ENCODE measurements around the gene ACSF2.

The ACSF2 gene

DNA sequence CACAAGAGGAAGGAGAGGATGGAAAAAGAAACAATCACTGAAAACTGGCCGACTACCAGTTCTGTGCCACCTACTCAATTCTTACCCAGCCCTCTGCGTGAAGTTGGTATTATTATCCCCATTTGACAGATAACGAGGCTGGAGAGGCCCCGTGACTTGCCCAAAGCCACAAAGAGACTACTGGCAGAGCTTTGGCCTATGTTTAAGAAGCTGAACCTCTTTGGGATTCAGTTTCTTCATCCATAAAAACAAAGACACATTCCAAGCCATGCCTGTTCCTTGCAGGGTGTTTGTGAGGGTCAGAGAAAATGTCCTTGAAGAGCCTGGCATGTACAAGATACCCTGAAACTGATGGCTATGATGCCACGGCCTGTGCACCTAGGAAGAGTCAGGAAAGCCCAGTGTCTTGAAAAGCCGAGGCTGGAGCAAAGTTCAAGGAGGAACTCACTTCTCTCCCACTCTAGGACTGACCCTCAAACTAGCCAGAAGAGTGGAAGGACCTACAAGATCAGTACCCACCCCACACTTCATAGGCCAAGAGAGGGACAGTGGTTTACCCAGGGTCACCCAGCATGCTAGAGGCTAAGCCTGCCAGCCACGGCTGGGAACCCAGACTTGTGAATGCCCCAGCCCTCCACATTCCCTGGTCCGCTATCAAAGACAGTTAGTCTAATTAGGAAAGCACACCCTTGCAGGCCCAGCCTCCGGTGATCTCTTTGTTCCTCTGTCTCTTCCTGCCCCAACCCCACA is 1.6 kb upstream of the ACSF2 start:
- Histone ChIP-seq H3K4me2 (ENCODE audit: low read depth, low read length, poor library complexity, severe bottlenecking) (no peak overlapping the region), H3K79me2 (ENCODE audit: insufficient read depth, low read length) (0 out of 2 replicates have a peak, but pooled peaks cover 4% of the 10 kb centered on the region), H3K27me3 (ENCODE audit: low read length) (no peaks in the 10 kb centered on the region), H3K9ac (ENCODE audit: low read length) (no peak overlapping the region), H4K20me1 (ENCODE audit: low read depth, low read length) (no peaks in the 10 kb centered on the region), H3F3A (ENCODE audit: insufficient read depth) (peaks cover 16% of the 10 kb centered on the region), H3K27ac (ENCODE audit: low read depth, low read length) (no peak overlapping the region), H3K4me3 (ENCODE audit: insufficient read depth, low read length, poor library complexity, severe bottlenecking) (no peak overlapping the region), H3K36me3 (ENCODE audit: low read length) (no peaks in the 10 kb centered on the region), H2AFZ (ENCODE audit: low read depth, low read length, severe bottlenecking) (no peak overlapping the region), H3K9me3 (ENCODE audit: insufficient read depth, low read length) (no peaks in the 10 kb centered on the region), H3K9me2 (replicated peaks; ENCODE audit: insufficient read depth, low read length) (no peaks in the 10 kb centered on the region)
- TF ChIP-seq CTCF (IDR thresholded peaks at IDR 0.05; ENCODE audit: insufficient read depth, low read length, poor library complexity, severe bottlenecking) (no peak), EZH2phosphoT487 (conservative IDR thresholded peaks at IDR 0.05; ENCODE audit: low read length) (no peak)

GRCh38 chr17:50424996-50425681 is 879 bp upstream of the ACSF2 start:
- no peaks in the 10 kb centered on the region for H4K20me1 ChIP-seq (ENCODE audit: low read depth, low read length)
- 0 out of 2 replicates have a peak, but pooled peaks cover 4% of the 10 kb centered on the region for H3K79me2 ChIP-seq (ENCODE audit: insufficient read depth, low read length)
- TF ChIP-seq EZH2phosphoT487 (conservative IDR thresholded peaks at IDR 0.05; ENCODE audit: low read length) = no peak
- TF ChIP-seq CTCF (IDR thresholded peaks at IDR 0.05; ENCODE audit: insufficient read depth, low read length, poor library complexity, severe bottlenecking) = no peak
- H3K9ac ChIP-seq (ENCODE audit: low read length) = peak overlapping the region; percentile 56
- H3K4me2 ChIP-seq (ENCODE audit: low read depth, low read length, poor library complexity, severe bottlenecking) = peak overlapping the region; percentile 82
- H3K36me3 ChIP-seq (ENCODE audit: low read length) = no peaks in the 10 kb centered on the region
- peak overlapping the region; percentile 68 for H3K4me3 ChIP-seq (ENCODE audit: insufficient read depth, low read length, poor library complexity, severe bottlenecking)
- H3K27me3 ChIP-seq (ENCODE audit: low read length) = no peaks in the 10 kb centered on the region
- H3F3A ChIP-seq (ENCODE audit: insufficient read depth) = peaks cover 16% of the 10 kb centered on the region
- no peak overlapping the region for H3K27ac ChIP-seq (ENCODE audit: low read depth, low read length)
- peak overlapping the region; percentile 75 for H2AFZ ChIP-seq (ENCODE audit: low read depth, low read length, severe bottlenecking)
- no peaks in the 10 kb centered on the region for H3K9me2 ChIP-seq (replicated peaks; ENCODE audit: insufficient read depth, low read length)
- H3K9me3 ChIP-seq (ENCODE audit: insufficient read depth, low read length) = no peaks in the 10 kb centered on the region

DNA sequence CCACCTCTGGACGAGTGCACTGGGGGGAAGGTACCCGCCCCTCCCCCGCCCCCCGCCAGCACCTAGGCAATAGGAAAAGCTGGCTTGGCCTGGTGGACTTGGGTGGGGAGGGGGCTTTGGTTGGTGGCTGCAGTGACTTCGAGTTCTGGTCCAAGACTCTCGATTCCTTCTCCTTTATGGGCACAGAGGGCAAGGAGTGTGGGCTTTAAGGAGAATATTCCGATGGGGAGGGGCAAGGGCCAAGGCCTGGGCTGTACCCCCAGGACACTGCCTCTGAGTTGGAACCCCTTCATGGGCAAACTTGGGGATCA is 409 bp downstream of the ACSF2 start:
- H3K4me3 ChIP-seq (ENCODE audit: insufficient read depth, low read length, poor library complexity, severe bottlenecking) = peak overlapping the region; percentile 68

More for the DNA sequence above, 409 bp downstream of the ACSF2 start:
- H4K20me1 ChIP-seq (ENCODE audit: low read depth, low read length) = no peaks in the 10 kb centered on the region
- H3K36me3 ChIP-seq (ENCODE audit: low read length) = no peaks in the 10 kb centered on the region
- TF ChIP-seq CTCF (IDR thresholded peaks at IDR 0.05; ENCODE audit: insufficient read depth, low read length, poor library complexity, severe bottlenecking) (no peak), EZH2phosphoT487 (conservative IDR thresholded peaks at IDR 0.05; ENCODE audit: low read length) (no peak)
- H3K9me3 ChIP-seq (ENCODE audit: insufficient read depth, low read length) = no peaks in the 10 kb centered on the region
- 0 out of 2 replicates have a peak, but pooled peaks cover 4% of the 10 kb centered on the region for H3K79me2 ChIP-seq (ENCODE audit: insufficient read depth, low read length)
- H3K9ac ChIP-seq (ENCODE audit: low read length) = peak overlapping the region; percentile 56
- peak overlapping the region; percentile 67 for H3K27ac ChIP-seq (ENCODE audit: low read depth, low read length)
- peak overlapping the region; percentile 82 for H3K4me2 ChIP-seq (ENCODE audit: low read depth, low read length, poor library complexity, severe bottlenecking)
- H3K9me2 ChIP-seq (replicated peaks; ENCODE audit: insufficient read depth, low read length) = no peaks in the 10 kb centered on the region
- H3F3A ChIP-seq (ENCODE audit: insufficient read depth) = peaks cover 16% of the 10 kb centered on the region
- no peaks in the 10 kb centered on the region for H3K27me3 ChIP-seq (ENCODE audit: low read length)
- H2AFZ ChIP-seq (ENCODE audit: low read depth, low read length, severe bottlenecking) = peak overlapping the region; percentile 67

Data from SU-DHL-6 (cell line).